GM19240 (cell line): ENCODE measurements around the gene TAF11L13.

Experiments
- DNase-seq: peaks from one replicate; pipeline ENCODE4 v3.0.0; 2011; ENCODE audit warnings: low spot score; ENCODE audit not compliant: insufficient read length

Gene TAF11L13

DNA sequence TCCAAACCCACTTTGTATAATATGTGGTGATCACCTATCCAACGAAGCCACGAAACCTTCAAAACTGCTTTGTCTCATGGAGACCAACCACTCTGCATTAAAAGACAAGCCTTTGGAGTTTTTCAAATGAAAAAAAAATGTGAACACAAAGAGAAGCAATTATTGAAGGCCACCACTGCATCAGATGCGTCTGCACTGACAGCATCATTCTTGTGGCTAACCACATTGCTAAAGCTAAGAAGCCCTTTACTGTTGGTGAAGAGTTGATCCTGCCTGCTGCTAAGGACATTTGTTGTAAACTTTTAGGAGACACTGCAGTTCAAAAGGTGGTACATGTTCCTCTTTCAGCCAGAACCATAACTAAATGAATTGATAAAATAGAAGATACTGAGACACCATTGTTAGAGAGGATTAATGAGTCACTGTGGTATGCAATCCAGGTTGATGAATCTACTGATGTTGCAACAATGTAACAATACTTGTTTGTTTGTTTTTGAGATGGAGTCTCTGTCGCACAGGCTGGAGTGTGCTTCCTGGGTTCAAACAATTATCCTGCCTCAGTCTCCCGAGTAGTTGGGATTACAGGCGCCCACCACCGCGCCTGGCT, 47.8 kb downstream of the TAF11L13 start:
- DNase-seq, result no peak

GRCh38 chr5:17680737-17681136, 48.8 kb downstream of the TAF11L13 start:
- no peak for DNase-seq
